Measurements from ENCODE around the gene CD2AP. TPM values are rescaled to one million over a fixed set of nuclear protein-coding genes. Genes with fewer than 3 reads are reported as not detected.
A peak's percentile ranks its signal among the peaks of the same experiment; 100 is the strongest.

The CD2AP gene
- total and polyA plus RNA-seq, 3 donors from 2014 or later, result 10.4 to 35.7 (median 33.5) TPM

DNA sequence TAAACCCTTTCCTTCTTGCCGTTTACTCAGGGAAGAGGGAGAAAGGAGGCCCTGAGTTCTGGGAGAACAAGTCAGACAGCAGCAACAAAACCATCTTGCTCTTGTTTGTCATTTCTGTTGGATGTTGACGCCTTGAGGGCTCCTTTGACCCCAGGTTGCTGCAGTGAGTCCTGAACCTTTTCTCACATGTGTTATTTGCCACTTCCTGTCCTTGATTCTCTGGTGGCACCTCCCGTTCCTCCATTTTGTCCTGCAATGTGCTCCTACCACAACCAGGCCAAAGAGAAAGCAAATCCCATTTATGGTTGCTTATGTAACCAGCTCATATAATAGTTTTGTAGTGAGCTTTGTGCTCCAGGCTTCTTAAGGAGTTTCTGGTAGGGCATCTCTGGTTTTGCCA lies 154.2 kb downstream of the CD2AP start:
- WGBS, 2 donors, result 52 to 65% methylated on average over 3 of the region's 3 CpGs

DNA sequence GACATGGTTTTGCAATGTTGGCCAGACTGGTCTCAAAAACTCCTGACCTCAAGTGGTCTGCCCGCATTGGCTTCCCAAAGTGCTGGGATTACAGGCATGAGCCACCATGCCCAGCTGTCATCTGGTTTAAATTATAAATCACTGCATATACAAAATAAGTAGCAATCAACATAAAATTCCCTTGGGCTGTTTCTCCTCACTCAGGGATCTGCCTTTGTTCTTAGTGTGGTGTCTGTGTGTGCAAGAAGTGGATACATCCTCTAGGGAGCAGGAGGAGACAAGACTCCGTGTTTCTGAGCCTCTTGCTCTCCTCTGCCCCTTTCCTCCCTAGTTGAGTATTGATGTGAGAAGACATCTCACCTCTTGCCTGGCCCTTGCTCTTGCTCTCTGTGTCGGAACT lies 155.6 kb downstream of the CD2AP start:
- 66 to 70% methylated on average over 3 of the region's 3 CpGs for WGBS, 2 donors
- no peak for TF ChIP-seq POLR2A (IDR thresholded peaks at IDR 0.05)
- TF ChIP-seq, protein P1, sequence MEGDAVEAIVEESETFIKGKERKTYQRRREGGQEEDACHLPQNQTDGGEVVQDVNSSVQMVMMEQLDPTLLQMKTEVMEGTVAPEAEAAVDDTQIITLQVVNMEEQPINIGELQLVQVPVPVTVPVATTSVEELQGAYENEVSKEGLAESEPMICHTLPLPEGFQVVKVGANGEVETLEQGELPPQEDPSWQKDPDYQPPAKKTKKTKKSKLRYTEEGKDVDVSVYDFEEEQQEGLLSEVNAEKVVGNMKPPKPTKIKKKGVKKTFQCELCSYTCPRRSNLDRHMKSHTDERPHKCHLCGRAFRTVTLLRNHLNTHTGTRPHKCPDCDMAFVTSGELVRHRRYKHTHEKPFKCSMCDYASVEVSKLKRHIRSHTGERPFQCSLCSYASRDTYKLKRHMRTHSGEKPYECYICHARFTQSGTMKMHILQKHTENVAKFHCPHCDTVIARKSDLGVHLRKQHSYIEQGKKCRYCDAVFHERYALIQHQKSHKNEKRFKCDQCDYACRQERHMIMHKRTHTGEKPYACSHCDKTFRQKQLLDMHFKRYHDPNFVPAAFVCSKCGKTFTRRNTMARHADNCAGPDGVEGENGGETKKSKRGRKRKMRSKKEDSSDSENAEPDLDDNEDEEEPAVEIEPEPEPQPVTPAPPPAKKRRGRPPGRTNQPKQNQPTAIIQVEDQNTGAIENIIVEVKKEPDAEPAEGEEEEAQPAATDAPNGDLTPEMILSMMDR (IDR thresholded peaks at IDR 0.05), result no peak
- no peak overlapping the region for H3K27ac ChIP-seq
- no peaks in the 10 kb centered on the region for H3K9me3 ChIP-seq
- no peaks in the 10 kb centered on the region for H3K36me3 ChIP-seq (ENCODE audit: low read depth, missing control alignments)
- no peak overlapping the region for H3K4me3 ChIP-seq
- H3K4me1 ChIP-seq, result peaks cover 7% of the 10 kb centered on the region
- intact Hi-C loops (cut with DNase I; ENCODE audit: low total_unique reads), result loop anchor here (10.0 kb wide), 1 partner anchor 152 kb away; the partner anchor contains the start of gene OPN5
- no peak for DNase-seq
- no peaks in the 10 kb centered on the region for H3K27me3 ChIP-seq

More for the DNA sequence above, 154.2 kb downstream of the CD2AP start:
- no peak for DNase-seq
- H3K4me1 ChIP-seq, result peaks cover 7% of the 10 kb centered on the region
- TF ChIP-seq, protein P1 (IDR thresholded peaks at IDR 0.05), result no peak
- no peaks in the 10 kb centered on the region for H3K9me3 ChIP-seq
- H3K36me3 ChIP-seq (ENCODE audit: low read depth, missing control alignments), result no peaks in the 10 kb centered on the region
- H3K27ac ChIP-seq, result no peak overlapping the region
- intact Hi-C loops (cut with DNase I; ENCODE audit: low total_unique reads), result loop anchor here (10.0 kb wide), 1 partner anchor 153 kb away; the partner anchor contains the start of gene OPN5
- H3K27me3 ChIP-seq, result no peaks in the 10 kb centered on the region
- H3K4me3 ChIP-seq, result no peak overlapping the region

DNA sequence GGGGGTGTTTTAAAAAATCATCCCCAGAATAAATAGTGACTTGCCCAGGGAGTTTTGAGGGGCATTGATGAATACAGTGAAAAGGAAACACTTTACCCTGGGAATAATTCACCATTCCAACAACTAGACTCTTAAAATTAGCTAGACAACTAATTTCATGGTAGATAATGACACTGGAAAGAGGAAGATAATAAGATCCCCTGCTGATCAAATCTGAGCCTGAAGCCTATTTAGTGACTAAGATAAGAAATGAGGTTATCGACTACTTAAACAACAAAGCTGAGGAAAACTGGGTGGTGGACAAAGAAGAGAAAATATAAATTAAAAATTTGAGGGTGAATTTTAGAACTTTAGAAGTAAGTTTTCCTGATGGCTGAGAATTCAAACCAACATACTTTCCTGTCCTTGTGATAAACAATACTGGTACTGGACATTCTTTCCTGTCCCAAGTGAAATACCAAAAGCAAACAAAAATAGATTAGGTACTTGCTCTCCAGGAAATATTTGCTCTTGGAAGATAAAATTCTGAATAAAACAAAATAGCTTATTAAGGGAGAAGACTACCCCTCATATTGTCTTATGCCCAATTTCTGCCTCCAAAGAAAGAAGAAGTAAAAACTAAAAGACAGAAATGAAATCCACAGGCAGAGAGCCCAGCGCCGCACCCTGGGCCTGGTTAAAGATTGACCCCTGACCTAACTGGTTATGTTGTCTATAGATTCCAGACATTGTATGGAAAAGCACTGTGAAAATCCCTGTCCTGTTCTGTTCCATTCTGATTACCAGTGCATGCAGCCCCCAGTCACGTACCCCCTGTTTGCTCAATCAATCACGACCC lies 156.8 kb downstream of the CD2AP start:
- no peaks in the 10 kb centered on the region for H3K36me3 ChIP-seq (ENCODE audit: low read depth, missing control alignments)
- H3K27ac ChIP-seq, result peak overlapping the region in 1 of 2 donors; percentile 59
- no peak for DNase-seq
- H3K9me3 ChIP-seq, result no peaks in the 10 kb centered on the region
- H3K4me1 ChIP-seq, result peaks cover 7% of the 10 kb centered on the region
- WGBS, 2 donors, result 73 to 78% methylated on average over 5 of the region's 5 CpGs
- no peaks in the 10 kb centered on the region for H3K27me3 ChIP-seq
- intact Hi-C loops (cut with DNase I; ENCODE audit: low total_unique reads), result loop anchor here (10.0 kb wide), 1 partner anchor 150 kb away; the partner anchor contains the start of gene OPN5
- TF ChIP-seq, protein P1 (IDR thresholded peaks at IDR 0.05), result no peak
- no peak for TF ChIP-seq POLR2A (IDR thresholded peaks at IDR 0.05)
- no peak overlapping the region for H3K4me3 ChIP-seq

DNA sequence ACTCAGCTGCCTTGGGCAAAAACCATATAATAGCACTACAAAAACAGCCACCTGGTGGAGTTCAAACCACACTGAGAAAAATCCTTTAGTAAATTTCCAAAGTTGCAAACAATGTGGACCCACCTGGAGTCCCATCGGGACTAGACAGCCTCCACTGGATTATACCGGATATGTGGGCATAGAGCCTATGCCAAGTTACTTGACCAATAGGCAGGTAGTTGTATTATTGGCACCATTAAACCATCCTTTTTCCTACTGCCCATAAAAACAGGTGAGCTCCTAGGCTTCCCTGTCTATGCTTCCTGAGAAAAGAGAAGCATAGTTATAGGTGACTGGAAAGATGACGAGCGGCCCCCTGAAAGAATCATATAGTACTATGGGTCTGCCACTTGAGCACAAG lies 169.1 kb downstream of the CD2AP start:
- Histone ChIP-seq H3K36me3 (ENCODE audit: low read depth, missing control alignments) (no peaks in the 10 kb centered on the region), H3K27me3 (no peaks in the 10 kb centered on the region), H3K4me3 (no peak overlapping the region), H3K27ac (no peak overlapping the region), H3K9me3 (no peaks in the 10 kb centered on the region), H3K4me1 (no peaks in the 10 kb centered on the region)
- intact Hi-C loops (cut with DNase I; ENCODE audit: low total_unique reads), result no loop called here
- DNase-seq, result no peak
- TF ChIP-seq, protein P1 (IDR thresholded peaks at IDR 0.05), result no peak
- TF ChIP-seq POLR2A (IDR thresholded peaks at IDR 0.05), result no peak
- WGBS, 2 donors, result 68 to 74% methylated on average over 4 of the region's 4 CpGs
